ENCODE measurements around the gene WDR62. TPM values are rescaled to one million over a fixed set of nuclear protein-coding genes. Genes with fewer than 3 reads are reported as not detected.
A peak's percentile ranks its signal among the peaks of the same experiment; 100 is the strongest.

Gene WDR62
- 0.48 TPM for total RNA-seq

- ATAC-seq, result peak; percentile 83
These were observed at the start of gene WDR62 for GRCh38 chr19:36054733-36055686. Gene WDR62 (plus strand): TSS chr19:36054897. CDS start chr19:36054972, 75 bp downstream.

GRCh38 chr19:36006955-36007354, 47.7 kb upstream of the WDR62 start:
- ATAC-seq (peak; percentile 20), DNase-seq (ENCODE audit: low spot score) (peak; percentile 61)

More at GRCh38 chr19:36054733-36055686, at the start of gene WDR62:
- peak; percentile 94 for DNase-seq (ENCODE audit: low spot score)

GRCh38 chr19:36008336-36008978, 46.2 kb upstream of the WDR62 start, which contains the start of gene SYNE4:
Gene SYNE4 (minus strand): TSS chr19:36008813. CDS start chr19:36008681, 132 bp downstream.
- ATAC-seq, result peak; percentile 88
- DNase-seq (ENCODE audit: low spot score), result peak; percentile 88

- ATAC-seq (peak; percentile 67), DNase-seq (ENCODE audit: low spot score) (peak; percentile 76)
These were observed 45.5 kb upstream of the WDR62 start for GRCh38 chr19:36009220-36009619.

- no peak for DNase-seq (ENCODE audit: low spot score)
- ATAC-seq, result no peak
These were observed 44.9 kb upstream of the WDR62 start for GRCh38 chr19:36009633-36010379.

- DNase-seq (ENCODE audit: low spot score) (no peak), ATAC-seq (no peak)
These were observed 44.3 kb upstream of the WDR62 start for GRCh38 chr19:36010402-36010801.

GRCh38 chr19:36013280-36014011, 41.3 kb upstream of the WDR62 start:
- no peak for ATAC-seq
- DNase-seq (ENCODE audit: low spot score), result no peak

GRCh38 chr19:36014012-36014924, 40.4 kb upstream of the WDR62 start, which contains the start of gene ALKBH6:
Gene ALKBH6 (minus strand): TSS chr19:36014213. CDS start chr19:36013397, 816 bp downstream.
- peak; percentile 99 for DNase-seq (ENCODE audit: low spot score)
- peak; percentile 94 for ATAC-seq

- ATAC-seq (no peak), DNase-seq (ENCODE audit: low spot score) (no peak)
These were observed 35.5 kb upstream of the WDR62 start for GRCh38 chr19:36019061-36019670.

- DNase-seq (ENCODE audit: low spot score), result no peak
- no peak for ATAC-seq
These were observed 31.3 kb upstream of the WDR62 start for GRCh38 chr19:36023432-36023831.

- DNase-seq (ENCODE audit: low spot score), result no peak
These were observed 29.2 kb upstream of the WDR62 start for GRCh38 chr19:36025541-36025940.

GRCh38 chr19:36026091-36026876, 28.4 kb upstream of the WDR62 start:
- DNase-seq (ENCODE audit: low spot score) (no peak), ATAC-seq (no peak)

More at GRCh38 chr19:36025541-36025940, 29.2 kb upstream of the WDR62 start:
- ATAC-seq, result no peak

GRCh38 chr19:36027696-36028095, 27.0 kb upstream of the WDR62 start:
- ATAC-seq (no peak), DNase-seq (ENCODE audit: low spot score) (no peak)

- ATAC-seq, result no peak
- no peak for DNase-seq (ENCODE audit: low spot score)
These were observed 26.2 kb upstream of the WDR62 start for GRCh38 chr19:36028313-36029041.

- no peak for DNase-seq (ENCODE audit: low spot score)
- peak; percentile 71 for ATAC-seq
These were observed 24.2 kb upstream of the WDR62 start for GRCh38 chr19:36030264-36031148.

- ATAC-seq (peak; percentile 71), DNase-seq (ENCODE audit: low spot score) (no peak)
These were observed 23.4 kb upstream of the WDR62 start for GRCh38 chr19:36031308-36031707.
